ENCODE measurements around the gene STXBP5.

The STXBP5 gene

GRCh38 chr6:147190556-147190955, 13.7 kb upstream of the STXBP5 start:
- ChIA-PET CTCF (interaction anchor here (1.2 to 1.4 kb wide), 2 partner anchors 10 to 28 kb away, joined by 3 read pairs; no protein-coding TSS in a partner anchor), POLR2A (no interaction called here)
- no peak for DNase-seq (ENCODE audit: extremely low spot score)
- TF ChIP-seq CTCF (IDR thresholded peaks at IDR 0.05; ENCODE audit: control extremely low read depth, extremely low read depth, low read depth, missing control alignments) = no peak

DNA sequence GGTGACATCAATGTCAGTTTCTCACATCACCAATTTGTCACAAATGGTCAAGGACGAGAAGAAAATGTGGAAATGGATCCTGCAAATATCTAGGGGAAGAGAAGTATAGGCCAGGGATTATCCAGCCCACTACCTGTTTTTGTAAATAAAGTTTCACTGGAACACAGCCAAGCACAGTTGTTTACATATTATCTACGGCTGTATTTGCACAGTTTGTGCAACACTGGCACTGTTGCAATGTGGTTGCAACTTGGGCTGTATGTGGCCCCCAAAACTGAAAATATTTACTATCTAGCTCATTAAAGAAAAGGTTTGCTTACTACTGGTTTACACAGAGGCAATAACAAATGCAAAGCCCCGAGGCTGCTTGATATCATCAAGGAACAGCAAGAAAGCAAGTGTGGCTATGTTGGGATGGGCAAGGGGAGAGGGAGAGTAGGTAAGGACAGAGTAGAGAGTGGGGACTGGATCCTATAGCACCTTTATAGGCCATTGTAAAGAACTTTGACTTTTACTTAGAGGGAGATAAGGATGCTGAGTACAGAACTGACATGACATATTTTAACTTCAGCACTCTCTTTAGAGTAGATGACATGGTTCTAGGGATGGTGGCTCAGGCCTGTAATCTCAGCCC, 11.8 kb upstream of the STXBP5 start:
- ChIA-PET CTCF (no interaction called here), POLR2A (no interaction called here)
- DNase-seq (ENCODE audit: extremely low spot score) = no peak
- no peak for TF ChIP-seq CTCF (IDR thresholded peaks at IDR 0.05; ENCODE audit: control extremely low read depth, extremely low read depth, low read depth, missing control alignments)

DNA sequence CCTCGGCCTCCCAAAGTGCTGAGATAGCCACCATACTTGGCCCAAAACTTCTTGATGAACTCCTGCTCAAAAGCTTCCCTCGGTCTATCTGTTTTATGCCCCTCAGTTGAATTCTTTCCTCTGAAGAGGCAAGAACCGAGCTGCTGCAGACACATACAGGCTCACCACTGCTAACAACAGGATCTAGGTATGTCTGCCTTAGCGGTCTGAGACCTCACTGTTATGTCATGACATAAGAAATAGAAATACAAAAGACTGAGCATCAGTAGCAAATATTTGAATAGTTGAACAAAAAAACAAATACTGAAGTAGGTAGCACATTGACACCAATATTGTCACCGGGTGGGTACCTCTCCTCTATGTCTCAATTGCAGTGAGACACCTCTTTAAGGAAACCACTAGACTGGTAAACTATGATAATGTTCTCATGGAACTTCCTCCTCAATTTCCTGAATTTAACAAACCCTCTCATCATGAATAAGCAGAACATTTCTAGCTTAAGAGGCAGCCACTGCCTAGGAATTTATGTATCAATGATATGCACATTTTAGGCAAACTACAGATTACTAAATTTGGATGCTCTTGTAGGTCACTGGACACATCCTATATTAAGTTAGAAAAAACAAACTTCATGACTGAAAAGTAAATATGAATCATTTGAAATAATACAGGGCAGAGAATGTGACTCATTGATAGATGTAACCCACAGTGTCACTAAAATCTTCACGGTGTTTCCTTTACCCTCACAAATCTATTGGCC, 9.4 kb upstream of the STXBP5 start:
- DNase-seq (ENCODE audit: extremely low spot score) = no peak
- TF ChIP-seq CTCF (IDR thresholded peaks at IDR 0.05; ENCODE audit: control extremely low read depth, extremely low read depth, low read depth, missing control alignments) = no peak
- CTCF ChIA-PET = no interaction called here
- POLR2A ChIA-PET = no interaction called here

GRCh38 chr6:147195510-147195909, 8.7 kb upstream of the STXBP5 start:
- TF ChIP-seq CTCF (IDR thresholded peaks at IDR 0.05; ENCODE audit: control extremely low read depth, extremely low read depth, low read depth, missing control alignments) = no peak
- POLR2A ChIA-PET = no interaction called here
- CTCF ChIA-PET = no interaction called here
- no peak for DNase-seq (ENCODE audit: extremely low spot score)

DNA sequence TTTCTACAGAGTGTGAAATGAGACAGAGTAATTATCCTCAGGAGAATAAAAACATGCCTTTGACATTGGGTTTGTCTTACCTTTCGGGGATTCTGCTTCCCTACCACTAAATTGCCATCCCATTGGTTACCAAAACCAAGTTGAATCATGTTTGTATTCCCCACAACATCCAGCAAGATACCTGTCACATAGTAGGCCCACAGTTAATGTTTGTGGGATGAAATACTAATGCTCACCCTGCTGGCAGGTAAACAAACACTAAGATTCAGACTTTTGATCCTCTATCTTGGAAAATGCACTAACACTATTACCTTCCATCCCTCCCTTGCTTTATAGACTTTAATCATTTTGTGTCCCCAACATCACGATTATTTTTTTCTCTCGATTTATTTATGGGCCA, 8.2 kb upstream of the STXBP5 start:
- no peak for DNase-seq (ENCODE audit: extremely low spot score)
- no peak for TF ChIP-seq CTCF (IDR thresholded peaks at IDR 0.05; ENCODE audit: control extremely low read depth, extremely low read depth, low read depth, missing control alignments)
- ChIA-PET POLR2A (no interaction called here), CTCF (no interaction called here)

- TF ChIP-seq CTCF (IDR thresholded peaks at IDR 0.05; ENCODE audit: control extremely low read depth, extremely low read depth, low read depth, missing control alignments) = no peak
- ChIA-PET POLR2A (no interaction called here), CTCF (interaction anchor here (0.9 kb wide), 1 partner anchor 13 kb away, joined by 3 read pairs; no protein-coding TSS in a partner anchor)
- DNase-seq (ENCODE audit: extremely low spot score) = no peak
Measured at GRCh38 chr6:147200711-147201110, 3.5 kb upstream of the STXBP5 start.
